Endodermal cell (in vitro differentiated cells): ENCODE data around the gene FAF1. TPM values are rescaled to one million over a fixed set of nuclear protein-coding genes. Genes with fewer than 3 reads are reported as not detected.

Source experiments
- DNase-seq: peaks from one replicate; pipeline ENCODE4 v3.0.0-alpha.2; 2017
- H3K27ac ChIP-seq: 2 replicates; pipeline ENCODE4 v1.5.1; 2013; ENCODE audit warnings: mild to moderate bottlenecking, low read depth, low read length, moderate library complexity
- H3K27me3 ChIP-seq: 2 replicates; pipeline ENCODE4 v1.6.1; 2013; ENCODE audit warnings: mild to moderate bottlenecking, low read length, moderate library complexity; ENCODE audit not compliant: insufficient read depth, control insufficient read depth, poor library complexity, severe bottlenecking
- H3K36me3 ChIP-seq: 2 replicates; pipeline ENCODE4 v1.7.0; 2013; ENCODE audit warnings: mild to moderate bottlenecking, low read length, moderate library complexity; ENCODE audit not compliant: control insufficient read depth, insufficient read depth
- H3K4me1 ChIP-seq: one replicate; pipeline ENCODE4 v1.7.0; 2013; ENCODE audit warnings: low read length; ENCODE audit not compliant: control insufficient read depth, insufficient read depth
- H3K4me3 ChIP-seq: 2 replicates; pipeline ENCODE4 v1.5.1; 2013; ENCODE audit warnings: mild to moderate bottlenecking, low read length, moderate library complexity
- H3K9ac ChIP-seq: 2 replicates; pipeline ENCODE4 v1.6.1; 2013; ENCODE audit warnings: mild to moderate bottlenecking, low read length, moderate library complexity; ENCODE audit not compliant: poor library complexity, severe bottlenecking; ENCODE audit errors: extremely low read depth
- H3K9me3 ChIP-seq: 2 replicates; pipeline ENCODE4 v1.6.1; 2013; ENCODE audit warnings: mild to moderate bottlenecking, low read length, moderate library complexity; ENCODE audit not compliant: control insufficient read depth
- H3K27ac Mint-ChIP-seq: 2 replicates; pipeline ENCODE4 v1.8.0; 2020; ENCODE audit warnings: mixed read lengths
- H3K27me3 Mint-ChIP-seq: 2 replicates; pipeline ENCODE4 v1.8.0; 2021; ENCODE audit warnings: mild to moderate bottlenecking, mixed read lengths; ENCODE audit not compliant: insufficient read depth
- H3K36me3 Mint-ChIP-seq: 2 replicates; pipeline ENCODE4 v1.8.0; 2020; ENCODE audit warnings: low read depth, mixed read lengths
- H3K4me1 Mint-ChIP-seq: 2 replicates; pipeline ENCODE4 v1.8.0; 2020; ENCODE audit warnings: mixed read lengths
- H3K4me3 Mint-ChIP-seq: 2 replicates; pipeline ENCODE4 v1.8.0; 2020; ENCODE audit warnings: mild to moderate bottlenecking, moderate library complexity, mixed read lengths
- H3K9me3 Mint-ChIP-seq: 2 replicates; pipeline ENCODE4 v1.8.0; 2020; ENCODE audit warnings: mild to moderate bottlenecking, mixed read lengths
- CTCF ChIP-seq: fragments of 200-600 bp; sonication (generic); conservative IDR thresholded peaks from 2 replicates; pipeline ENCODE4 v1.5.0; 2021; ENCODE audit warnings: antibody characterized with exemption, mild to moderate bottlenecking
- WGBS, 2 experiments: methylation state at CpG; one replicate each; pipeline versions ENCODE4 v1.1.5 to v1.1.7; 2013; ENCODE audit warnings: missing lambda C conversion rate in 2 of 2, mixed read lengths in 1 of 2; ENCODE audit not compliant: insufficient coverage in 1 of 2, insufficient read length in 1 of 2; 5-methylcytosine and 5-hydroxymethylcytosine counted together
- total RNA-seq, 2 donors: library from RNA; stranded (reverse); fragmentation: NEBNext Ultra II Directional in 1 of 2; extraction: Animal tissue kit (Norgen Biotek cat#: 25700) in 1 of 2; gene quantifications; 2 replicates in 1 of 2; 3 replicates in 1 of 2; pipeline ENCODE4 v1.2.1, GENCODE V29; 2021

The FAF1 gene
- total RNA-seq, 2 donors from 2014 or later, result 76.4 to 94.4 TPM

GRCh38 chr1:50700214-50700613 lies 259.9 kb downstream of the FAF1 start:
- no peak for TF ChIP-seq CTCF
- H3K9me3 Mint-ChIP-seq, result no peaks in the 10 kb centered on the region
- peak overlapping the region; percentile 21 for H3K4me3 Mint-ChIP-seq
- Histone ChIP-seq H3K27ac (peak overlapping the region; percentile 45), H3K4me1 (no peaks in the 10 kb centered on the region), H3K9me3 (no peaks in the 10 kb centered on the region), H3K9ac (no peak overlapping the region), H3K27me3 (no peaks in the 10 kb centered on the region), H3K36me3 (no peaks in the 10 kb centered on the region), H3K4me3 (no peak overlapping the region)
- H3K4me1 Mint-ChIP-seq, result peaks cover 39% of the 10 kb centered on the region
- peak; percentile 88 for DNase-seq
- peaks cover 9% of the 10 kb centered on the region for H3K27me3 Mint-ChIP-seq
- no peaks in the 10 kb centered on the region for H3K36me3 Mint-ChIP-seq
- peak overlapping the region; percentile 90 for H3K27ac Mint-ChIP-seq
- 5% methylated on average over 3 of the region's 4 CpGs; no CpG with 5 or more reads in 1 of the 2 experiments for WGBS, 2 experiments

GRCh38 chr1:50699795-50700194 lies 260.3 kb downstream of the FAF1 start:
- H3K4me1 ChIP-seq, result no peaks in the 10 kb centered on the region
- Mint-ChIP-seq H3K27ac (peak overlapping the region; percentile 90), H3K36me3 (no peaks in the 10 kb centered on the region), H3K4me3 (peak overlapping the region; percentile 21), H3K9me3 (no peaks in the 10 kb centered on the region), H3K4me1 (peaks cover 37% of the 10 kb centered on the region), H3K27me3 (peaks cover 9% of the 10 kb centered on the region)
- H3K9me3 ChIP-seq, result no peaks in the 10 kb centered on the region
- DNase-seq, result no peak
- H3K36me3 ChIP-seq, result no peaks in the 10 kb centered on the region
- WGBS, 2 experiments, result 17 to 29% methylated on average over 3 to 4 of the region's 4 CpGs
- H3K4me3 ChIP-seq, result no peak overlapping the region
- no peak overlapping the region for H3K9ac ChIP-seq
- peak overlapping the region; percentile 45 for H3K27ac ChIP-seq
- no peak for TF ChIP-seq CTCF
- H3K27me3 ChIP-seq, result no peaks in the 10 kb centered on the region

GRCh38 chr1:50697440-50698421 lies 262.3 kb downstream of the FAF1 start:
- Histone ChIP-seq H3K36me3 (peaks cover 5% of the 10 kb centered on the region), H3K4me1 (no peaks in the 10 kb centered on the region)
- peaks cover 34% of the 10 kb centered on the region for H3K4me1 Mint-ChIP-seq

More at GRCh38 chr1:50697440-50698421, 262.3 kb downstream of the FAF1 start:
- no peaks in the 10 kb centered on the region for H3K36me3 Mint-ChIP-seq
- H3K9me3 ChIP-seq, result no peaks in the 10 kb centered on the region
- no peak overlapping the region for H3K27ac Mint-ChIP-seq
- H3K9me3 Mint-ChIP-seq, result no peaks in the 10 kb centered on the region
- no peak overlapping the region for H3K4me3 ChIP-seq
- no peak for DNase-seq
- H3K27me3 Mint-ChIP-seq, result peaks cover 9% of the 10 kb centered on the region
- H3K4me3 Mint-ChIP-seq, result no peak overlapping the region
- WGBS, 2 experiments, result 94 to 95% methylated on average over 2 of the region's 3 CpGs
- no peak overlapping the region for H3K9ac ChIP-seq
- H3K27me3 ChIP-seq, result no peaks in the 10 kb centered on the region
- no peak overlapping the region for H3K27ac ChIP-seq
- TF ChIP-seq CTCF, result no peak
